Loucy (cell line): ENCODE results near the gene CPNE2.

Experiments used
- EZH2phosphoT487 ChIP-seq: fragments of 200-600 bp; IDR thresholded peaks from 2 replicates; pipeline ENCODE4 v1.6.1; 2018; ENCODE audit warnings: antibody characterized with exemption, mild to moderate bottlenecking, moderate library complexity, borderline replicate concordance
- TF ChIP-seq, protein P1 (sequence below): fragments of 200-600 bp; sonication (generic); conservative IDR thresholded peaks from 2 replicates; pipeline ENCODE4 v1.5.1; 2014; ENCODE audit warnings: mild to moderate bottlenecking, antibody characterized with exemption, low read length

DNA sequence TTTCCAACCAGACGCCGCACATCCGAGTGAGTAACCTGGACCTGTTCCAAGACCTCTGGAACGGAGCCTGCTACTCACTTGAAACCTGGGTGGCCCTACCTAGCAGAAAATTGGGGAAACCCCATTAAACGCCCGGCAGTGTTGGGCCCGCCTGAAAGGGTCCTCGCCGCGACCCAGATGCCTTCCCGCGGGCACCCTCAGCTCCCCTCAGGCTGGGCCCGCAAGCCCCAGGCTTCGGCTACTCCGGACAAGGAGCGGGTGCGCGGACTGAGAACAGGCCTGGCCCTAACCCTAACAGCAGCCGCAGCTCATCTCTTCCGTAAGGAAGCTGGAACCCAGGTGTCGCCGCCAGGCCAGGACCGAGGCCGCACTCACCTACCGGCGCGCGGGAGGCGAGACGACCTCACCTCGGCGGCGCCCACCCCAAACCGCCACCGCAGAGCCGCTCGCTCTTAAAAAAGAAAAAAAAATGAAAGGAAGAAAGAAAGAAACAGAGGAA, 93.1 kb downstream of the CPNE2 start:
- TF ChIP-seq, protein P1, sequence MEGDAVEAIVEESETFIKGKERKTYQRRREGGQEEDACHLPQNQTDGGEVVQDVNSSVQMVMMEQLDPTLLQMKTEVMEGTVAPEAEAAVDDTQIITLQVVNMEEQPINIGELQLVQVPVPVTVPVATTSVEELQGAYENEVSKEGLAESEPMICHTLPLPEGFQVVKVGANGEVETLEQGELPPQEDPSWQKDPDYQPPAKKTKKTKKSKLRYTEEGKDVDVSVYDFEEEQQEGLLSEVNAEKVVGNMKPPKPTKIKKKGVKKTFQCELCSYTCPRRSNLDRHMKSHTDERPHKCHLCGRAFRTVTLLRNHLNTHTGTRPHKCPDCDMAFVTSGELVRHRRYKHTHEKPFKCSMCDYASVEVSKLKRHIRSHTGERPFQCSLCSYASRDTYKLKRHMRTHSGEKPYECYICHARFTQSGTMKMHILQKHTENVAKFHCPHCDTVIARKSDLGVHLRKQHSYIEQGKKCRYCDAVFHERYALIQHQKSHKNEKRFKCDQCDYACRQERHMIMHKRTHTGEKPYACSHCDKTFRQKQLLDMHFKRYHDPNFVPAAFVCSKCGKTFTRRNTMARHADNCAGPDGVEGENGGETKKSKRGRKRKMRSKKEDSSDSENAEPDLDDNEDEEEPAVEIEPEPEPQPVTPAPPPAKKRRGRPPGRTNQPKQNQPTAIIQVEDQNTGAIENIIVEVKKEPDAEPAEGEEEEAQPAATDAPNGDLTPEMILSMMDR: no peak
- TF ChIP-seq EZH2phosphoT487: no peak
